Endothelial cell (in vitro differentiated cells): Measurements from ENCODE around the gene TPD52L1. TPM values are rescaled to one million over a fixed set of nuclear protein-coding genes. Genes with fewer than 3 reads are reported as not detected.

Experiments
- DNase-seq: peaks from one replicate; pipeline ENCODE4 v3.0.0; 2021; ENCODE audit warnings: low spot score
- H3K27ac Mint-ChIP-seq: one replicate; pipeline ENCODE4 v1.8.0; 2021; ENCODE audit warnings: mixed read lengths, inconsistent platforms; ENCODE audit not compliant: unreplicated experiment
- H3K27me3 Mint-ChIP-seq: one replicate; pipeline ENCODE4 v1.8.0; 2021; ENCODE audit warnings: mild to moderate bottlenecking, moderate library complexity, mixed read lengths, inconsistent platforms; ENCODE audit not compliant: unreplicated experiment
- H3K36me3 Mint-ChIP-seq: one replicate; pipeline ENCODE4 v1.8.0; 2021; ENCODE audit warnings: mild to moderate bottlenecking, low read depth, mixed read lengths, inconsistent platforms; ENCODE audit not compliant: unreplicated experiment
- H3K4me1 Mint-ChIP-seq: one replicate; pipeline ENCODE4 v1.8.0; 2021; ENCODE audit warnings: mild to moderate bottlenecking, mixed read lengths, inconsistent platforms; ENCODE audit not compliant: unreplicated experiment
- H3K4me3 Mint-ChIP-seq: one replicate; pipeline ENCODE4 v1.8.0; 2021; ENCODE audit warnings: mild to moderate bottlenecking, mixed read lengths, inconsistent platforms; ENCODE audit not compliant: unreplicated experiment
- H3K9me3 Mint-ChIP-seq: one replicate; pipeline ENCODE4 v1.8.0; 2021; ENCODE audit warnings: mixed read lengths, inconsistent platforms; ENCODE audit not compliant: unreplicated experiment
- CTCF ChIP-seq: fragments of 200-600 bp; sonication (generic); IDR thresholded peaks from one replicate; pipeline ENCODE4 v1.5.0; 2021; ENCODE audit warnings: antibody characterized with exemption; ENCODE audit not compliant: unreplicated experiment
- total RNA-seq: library from RNA; stranded (reverse); fragmentation: NEBNext Ultra II Directional; extraction: Animal tissue kit (Norgen Biotek cat#: 25700); gene quantifications from one replicate; pipeline ENCODE4 v1.2.1, GENCODE V29; 2021; ENCODE audit not compliant: unreplicated experiment

The TPD52L1 gene
- total RNA-seq, 1 donor from 2014 or later = 118 TPM

DNA sequence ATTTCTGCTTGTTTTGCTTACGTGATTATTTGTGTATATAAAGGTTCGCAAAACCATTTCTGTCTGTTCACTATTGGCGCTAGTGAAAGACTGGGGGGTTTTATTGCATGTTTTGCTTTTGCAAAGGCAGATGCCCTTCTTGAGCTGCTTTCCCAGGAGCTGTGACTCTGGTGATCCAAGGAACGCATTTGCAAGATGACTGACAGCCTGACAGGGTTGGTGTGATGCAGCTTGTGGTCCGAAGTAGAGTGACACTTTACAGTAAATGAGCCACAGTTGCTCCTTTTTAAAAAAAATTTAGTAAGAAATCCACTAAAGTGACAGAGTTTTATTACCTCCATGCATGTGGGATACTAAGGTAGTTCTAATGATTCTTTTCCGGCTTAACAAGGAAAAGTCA lies 73.7 kb downstream of the TPD52L1 start:
- H3K9me3 Mint-ChIP-seq = no peaks in the 10 kb centered on the region
- H3K36me3 Mint-ChIP-seq = peaks cover 4% of the 10 kb centered on the region
- H3K4me1 Mint-ChIP-seq = peaks cover 18% of the 10 kb centered on the region
- H3K27me3 Mint-ChIP-seq = no peaks in the 10 kb centered on the region
- no peak overlapping the region for H3K4me3 Mint-ChIP-seq
- no peak for TF ChIP-seq CTCF
- H3K27ac Mint-ChIP-seq = no peak overlapping the region
- no peak for DNase-seq

DNA sequence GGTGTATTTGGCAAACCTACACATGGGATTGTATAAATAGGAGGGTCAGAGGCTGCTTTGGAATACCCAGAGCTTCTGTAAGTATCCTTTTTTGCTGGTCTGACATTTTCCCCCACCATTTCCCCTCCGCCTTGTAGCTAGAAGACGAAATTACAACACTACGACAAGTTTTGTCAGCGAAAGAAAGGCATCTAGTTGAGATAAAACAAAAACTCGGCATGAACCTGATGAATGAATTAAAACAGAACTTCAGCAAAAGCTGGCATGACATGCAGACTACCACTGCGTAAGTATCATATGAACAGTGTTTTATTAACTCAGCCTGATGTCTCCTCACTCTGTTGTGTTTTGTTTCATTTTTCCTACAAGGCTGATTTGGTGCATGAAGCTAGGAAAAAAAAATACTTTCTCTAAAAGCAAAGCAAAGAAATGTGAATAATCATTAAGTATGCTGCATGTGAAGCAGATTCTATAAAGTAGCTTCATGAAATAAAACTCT lies 75.5 kb downstream of the TPD52L1 start:
- no peak for DNase-seq
- Mint-ChIP-seq H3K4me3 (no peak overlapping the region), H3K36me3 (peaks cover 8% of the 10 kb centered on the region), H3K27me3 (no peaks in the 10 kb centered on the region), H3K27ac (no peak overlapping the region), H3K9me3 (no peaks in the 10 kb centered on the region), H3K4me1 (peaks cover 21% of the 10 kb centered on the region)
- TF ChIP-seq CTCF = no peak

GRCh38 chr6:125230674-125231073 lies 77.1 kb downstream of the TPD52L1 start:
- Mint-ChIP-seq H3K27ac (no peak overlapping the region), H3K4me3 (no peak overlapping the region), H3K36me3 (peaks cover 8% of the 10 kb centered on the region), H3K9me3 (no peaks in the 10 kb centered on the region), H3K27me3 (no peaks in the 10 kb centered on the region), H3K4me1 (peaks cover 16% of the 10 kb centered on the region)
- TF ChIP-seq CTCF = no peak
- no peak for DNase-seq

DNA sequence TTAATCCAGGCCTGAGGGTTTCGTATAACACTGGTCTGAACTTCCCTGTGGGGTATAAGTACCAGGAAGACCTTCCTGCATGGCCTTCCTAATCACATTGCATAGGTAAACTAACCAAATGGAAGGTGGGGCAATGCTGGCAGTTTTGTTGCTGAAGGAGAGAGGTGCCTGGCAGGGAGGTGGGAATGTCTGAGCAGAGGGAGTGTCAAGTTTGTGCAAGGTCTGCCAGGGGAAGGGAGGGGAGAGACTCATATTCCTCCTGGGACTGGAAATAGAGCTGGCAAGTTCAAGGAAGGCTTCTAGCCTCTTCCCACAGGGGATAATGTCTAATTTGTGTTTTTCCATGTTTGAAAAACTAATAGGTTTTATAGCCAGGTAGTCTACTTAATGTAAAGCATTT lies 77.6 kb downstream of the TPD52L1 start:
- Mint-ChIP-seq H3K9me3 (no peaks in the 10 kb centered on the region), H3K36me3 (peaks cover 8% of the 10 kb centered on the region), H3K4me3 (no peak overlapping the region), H3K4me1 (peaks cover 16% of the 10 kb centered on the region), H3K27ac (no peak overlapping the region), H3K27me3 (no peaks in the 10 kb centered on the region)
- DNase-seq = no peak
- TF ChIP-seq CTCF = no peak

DNA sequence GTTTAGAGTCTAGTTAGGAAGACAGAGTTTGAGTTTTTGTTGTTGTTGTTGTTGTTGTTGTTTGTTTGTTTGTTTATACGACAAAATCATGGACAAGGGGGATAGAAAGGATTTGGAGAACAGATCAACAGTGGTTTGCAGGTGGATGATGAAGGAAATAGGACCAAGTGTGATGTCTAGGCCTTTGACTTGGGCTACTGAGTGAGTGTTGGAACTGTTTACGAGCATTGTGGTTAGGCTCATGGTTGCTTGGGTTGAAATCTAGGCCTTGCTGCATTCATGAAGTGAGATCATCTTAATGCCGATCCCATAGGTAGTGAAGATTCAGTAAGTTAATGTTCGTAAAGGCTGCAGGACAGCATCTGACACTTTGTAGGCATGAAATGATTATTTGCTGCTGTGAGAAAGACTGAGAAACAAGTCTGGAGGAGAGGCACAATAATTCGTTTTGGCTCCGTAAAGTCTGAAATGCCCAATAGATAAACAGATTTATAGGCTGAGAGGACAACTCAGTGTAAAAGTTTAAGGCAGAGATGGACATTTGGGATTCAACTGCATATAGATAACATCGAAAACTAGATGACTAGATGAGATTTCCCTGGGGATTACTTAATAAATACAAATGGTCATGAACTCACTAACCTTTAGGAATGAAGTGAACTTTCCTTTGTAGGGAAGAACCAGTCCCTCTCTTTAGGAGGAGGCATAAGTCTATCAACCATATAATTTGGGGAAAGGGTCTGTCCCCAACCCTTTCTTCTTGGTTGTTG lies 78.2 kb downstream of the TPD52L1 start:
- TF ChIP-seq CTCF = no peak
- peaks cover 8% of the 10 kb centered on the region for H3K36me3 Mint-ChIP-seq
- no peak overlapping the region for H3K27ac Mint-ChIP-seq
- DNase-seq = no peak
- H3K4me3 Mint-ChIP-seq = no peak overlapping the region
- peaks cover 16% of the 10 kb centered on the region for H3K4me1 Mint-ChIP-seq
- H3K27me3 Mint-ChIP-seq = no peaks in the 10 kb centered on the region
- H3K9me3 Mint-ChIP-seq = no peaks in the 10 kb centered on the region
